H9 (cell line): ENCODE results near the gene SEMA3F. TPM values are rescaled to one million over a fixed set of nuclear protein-coding genes. Genes with fewer than 3 reads are reported as not detected.

ENCODE experiments used
- DNase-seq: peaks from one replicate; pipeline ENCODE4 v3.0.0-alpha.2; 2017
- H2AFZ ChIP-seq: one replicate; pipeline ENCODE4 v1.6.1; 2013; ENCODE audit warnings: mild to moderate bottlenecking, low read length, control low read depth, moderate library complexity
- H2AK5ac ChIP-seq: 2 replicates; pipeline ENCODE4 v1.6.1; 2013; ENCODE audit warnings: low read length, control low read depth, mixed read lengths; ENCODE audit not compliant: insufficient read length
- H2BK120ac ChIP-seq: one replicate; pipeline ENCODE4 v1.6.1; 2013; ENCODE audit warnings: low read depth, mild to moderate bottlenecking, low read length, control low read depth, inconsistent platforms; ENCODE audit not compliant: poor library complexity, severe bottlenecking
- H2BK12ac ChIP-seq: 2 replicates; pipeline ENCODE4 v1.6.1; 2013; ENCODE audit warnings: low read length, control low read depth, mixed read lengths, low read depth; ENCODE audit not compliant: insufficient read length
- H2BK15ac ChIP-seq: 2 replicates; pipeline ENCODE4 v1.6.1; 2013; ENCODE audit warnings: low read depth, low read length, control low read depth
- H2BK20ac ChIP-seq: one replicate; pipeline ENCODE4 v1.6.1; 2013; ENCODE audit warnings: low read depth, mild to moderate bottlenecking, low read length, control low read depth, inconsistent platforms; ENCODE audit not compliant: poor library complexity, severe bottlenecking
- H2BK5ac ChIP-seq: 2 replicates; pipeline ENCODE4 v1.6.1; 2013; ENCODE audit warnings: low read length, control low read depth, mixed read lengths; ENCODE audit not compliant: insufficient read length
- H3K14ac ChIP-seq: 2 replicates; pipeline ENCODE4 v1.6.1; 2013; ENCODE audit warnings: low read length, control low read depth; ENCODE audit not compliant: insufficient read depth
- H3K18ac ChIP-seq: 2 replicates; pipeline ENCODE4 v1.6.1; 2013; ENCODE audit warnings: low read depth, mild to moderate bottlenecking, mixed read lengths, low read length, control low read depth; ENCODE audit not compliant: insufficient read length
- H3K23ac ChIP-seq: 2 replicates; pipeline ENCODE4 v1.6.1; 2013; ENCODE audit warnings: low read length, control low read depth, mixed read lengths, low read depth; ENCODE audit not compliant: insufficient read length
- H3K23me2 ChIP-seq: 2 replicates; pipeline ENCODE4 v1.6.1; 2013; ENCODE audit warnings: low read depth, mild to moderate bottlenecking, mixed read lengths, low read length, control low read depth; ENCODE audit not compliant: insufficient read length, poor library complexity, severe bottlenecking
- H3K27ac ChIP-seq: 2 replicates; pipeline ENCODE4 v1.5.1; 2013; ENCODE audit warnings: low read length, control low read depth, mixed read lengths, low read depth; ENCODE audit not compliant: insufficient read length
- H3K27me3 ChIP-seq: 2 replicates; pipeline ENCODE4 v1.6.1; 2013; ENCODE audit warnings: low read length, control low read depth, inconsistent platforms; ENCODE audit not compliant: insufficient read depth
- H3K4ac ChIP-seq: 2 replicates; pipeline ENCODE4 v1.6.1; 2013; ENCODE audit warnings: low read depth, mild to moderate bottlenecking, control low read depth, inconsistent platforms, low read length, moderate library complexity
- H3K4me1 ChIP-seq: 2 replicates; pipeline ENCODE4 v1.6.1; 2013; ENCODE audit warnings: low read length, control low read depth, inconsistent platforms; ENCODE audit not compliant: insufficient read depth
- H3K4me2 ChIP-seq: 2 replicates; pipeline ENCODE4 v1.6.1; 2013; ENCODE audit warnings: low read length, control low read depth, mixed read lengths; ENCODE audit not compliant: insufficient read length, insufficient read depth
- H3K56ac ChIP-seq: 2 replicates; pipeline ENCODE4 v1.6.1; 2013; ENCODE audit warnings: low read depth, mild to moderate bottlenecking, mixed read lengths, low read length, control low read depth; ENCODE audit not compliant: insufficient read length
- H3K79me1 ChIP-seq: 2 replicates; pipeline ENCODE4 v1.6.1; 2013; ENCODE audit warnings: low read depth, mild to moderate bottlenecking, moderate library complexity, low read length, control low read depth, inconsistent platforms; ENCODE audit not compliant: insufficient read depth, poor library complexity, severe bottlenecking
- H3K79me2 ChIP-seq: 2 replicates; pipeline ENCODE4 v1.6.1; 2013; ENCODE audit warnings: low read length, control low read depth, inconsistent platforms; ENCODE audit not compliant: insufficient read depth
- H3K9ac ChIP-seq: 2 replicates; pipeline ENCODE4 v1.6.1; 2013; ENCODE audit warnings: low read length, control low read depth, mixed read lengths; ENCODE audit not compliant: insufficient read length; ENCODE audit errors: extremely low read depth
- H3K9me3 ChIP-seq: one replicate; pipeline ENCODE4 v1.6.1; 2013; ENCODE audit warnings: low read depth, low read length, inconsistent platforms; ENCODE audit not compliant: control insufficient read depth
- H3T11ph ChIP-seq: one replicate; pipeline ENCODE4 v1.6.1; 2013; ENCODE audit warnings: mild to moderate bottlenecking, low read length, control low read depth, inconsistent platforms
- H4K20me1 ChIP-seq: one replicate; pipeline ENCODE4 v1.6.1; 2013; ENCODE audit not compliant: control insufficient read depth, insufficient read length, insufficient read depth
- H4K5ac ChIP-seq: 2 replicates; pipeline ENCODE4 v1.6.1; 2013; ENCODE audit warnings: low read depth, mild to moderate bottlenecking, mixed read lengths, low read length, control low read depth; ENCODE audit not compliant: insufficient read length
- H4K8ac ChIP-seq: replicated peaks from 2 replicates; pipeline ENCODE4 v1.6.1; 2013; ENCODE audit warnings: low read length, control low read depth, mixed read lengths, low read depth; ENCODE audit not compliant: insufficient read length
- H4K91ac ChIP-seq: 2 replicates; pipeline ENCODE4 v1.6.1; 2013; ENCODE audit warnings: low read depth, mild to moderate bottlenecking, moderate library complexity, mixed read lengths, low read length, control low read depth; ENCODE audit not compliant: insufficient read length
- H3K27ac Mint-ChIP-seq, 3 experiments: 2 replicates in 2 of 3; 3 replicates in 1 of 3; pipeline ENCODE4 v1.8.0; 2020 to 2021; ENCODE audit warnings: mixed read lengths in 3 of 3, mild to moderate bottlenecking in 1 of 3, moderate library complexity in 1 of 3
- H3K27me3 Mint-ChIP-seq: 2 replicates; pipeline ENCODE4 v1.8.0; 2021; ENCODE audit warnings: low read depth, mild to moderate bottlenecking, moderate library complexity, mixed read lengths
- H3K36me3 Mint-ChIP-seq, 3 experiments: 2 replicates in 2 of 3; 3 replicates in 1 of 3; pipeline ENCODE4 v1.8.0; 2020 to 2021; ENCODE audit warnings: low read depth in 3 of 3, mixed read lengths in 3 of 3; ENCODE audit not compliant: insufficient read depth in 1 of 3
- H3K4me1 Mint-ChIP-seq, 2 experiments: 2 replicates each; pipeline ENCODE4 v1.8.0; 2020; ENCODE audit warnings: mixed read lengths in 2 of 2
- H3K4me3 Mint-ChIP-seq, 2 experiments: 2 replicates in 1 of 2; 3 replicates in 1 of 2; pipeline ENCODE4 v1.8.0; 2020 to 2021; ENCODE audit warnings: mild to moderate bottlenecking in 2 of 2, mixed read lengths in 2 of 2, moderate library complexity in 1 of 2
- H3K9me3 Mint-ChIP-seq, 2 experiments: 2 replicates in 1 of 2; 3 replicates in 1 of 2; pipeline ENCODE4 v1.8.0; 2020; ENCODE audit warnings: mild to moderate bottlenecking in 2 of 2, mixed read lengths in 2 of 2, moderate library complexity in 1 of 2
- WGBS: extraction: QIAGEN DNeasy Blood & Tissue Kit; methylation state at CpG from one replicate; pipeline ENCODE4 v1.1.7; 2013; ENCODE audit warnings: missing lambda C conversion rate, low lambda C conversion rate, mixed read lengths; ENCODE audit not compliant: insufficient read length; ENCODE audit errors: extremely low coverage; 5-methylcytosine and 5-hydroxymethylcytosine counted together
- total RNA-seq: library from RNA; stranded (reverse); gene quantifications from 2 replicates; pipeline ENCODE4 v1.2.1, GENCODE V29; 2021
- TF ChIP-seq, protein P1 (sequence below): fragments of 200-600 bp; sonication (generic); conservative IDR thresholded peaks from 3 replicates; pipeline ENCODE4 v1.8.0; 2021; ENCODE audit warnings: antibody characterized with exemption, mild to moderate bottlenecking

SEMA3F gene
- total RNA-seq, 1 experiment from 2014 or later, result 14.3 TPM

DNA sequence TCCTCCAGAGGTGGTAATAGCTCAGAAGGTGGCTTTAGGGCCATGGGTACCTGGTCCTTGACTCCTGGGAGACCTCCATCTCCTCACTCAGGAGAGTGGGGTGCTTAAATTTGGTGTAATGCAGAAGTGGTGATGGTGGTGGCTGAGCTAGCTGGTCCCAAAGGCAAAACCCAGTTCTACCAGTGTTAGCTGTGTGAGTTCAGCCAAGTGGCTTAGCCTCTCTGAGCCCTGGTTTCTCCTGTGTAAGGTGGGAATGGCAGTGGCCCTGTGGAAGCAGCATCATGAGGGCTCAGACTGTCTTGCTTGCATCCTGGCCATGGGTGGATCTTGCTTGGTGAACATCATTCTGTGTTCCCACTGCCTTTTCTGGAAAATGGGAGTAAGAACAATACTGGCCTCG, 9.4 kb downstream of the SEMA3F start:
- Mint-ChIP-seq H3K36me3 (peaks cover 16 to 36% (median 29%) of the 10 kb centered on the region in 3 experiments), H3K4me3 (no peak overlapping the region), H3K4me1 (peaks cover 30 to 44% of the 10 kb centered on the region in 2 experiments), H3K27me3 (no peaks in the 10 kb centered on the region; the same call in 1 of the 2 replicates), H3K9me3 (no peaks in the 10 kb centered on the region), H3K27ac (peak overlapping the region in 2 of 3 experiments; percentile 64 to 65; a peak in 4 of 7 replicates)
- H3K14ac ChIP-seq, result no peak overlapping the region; the same call in 1 of the 2 replicates
- no peaks in the 10 kb centered on the region for H3K9me3 ChIP-seq
- H3K23ac ChIP-seq, result no peak overlapping the region
- H4K91ac ChIP-seq, result no peak overlapping the region
- H3K4me2 ChIP-seq, result no peak overlapping the region
- H2BK15ac ChIP-seq, result no peak overlapping the region
- H3K56ac ChIP-seq, result no peak overlapping the region
- no peak overlapping the region for H3K4ac ChIP-seq
- no peaks in the 10 kb centered on the region for H3K23me2 ChIP-seq
- H3T11ph ChIP-seq, result no peak overlapping the region
- WGBS, result no CpG with 5 or more reads among the region's 1 CpG
- H2BK120ac ChIP-seq, result no peak overlapping the region
- no peak overlapping the region for H2AFZ ChIP-seq
- H4K5ac ChIP-seq, result no peak overlapping the region
- no peak overlapping the region for H2BK20ac ChIP-seq
- TF ChIP-seq, protein P1, sequence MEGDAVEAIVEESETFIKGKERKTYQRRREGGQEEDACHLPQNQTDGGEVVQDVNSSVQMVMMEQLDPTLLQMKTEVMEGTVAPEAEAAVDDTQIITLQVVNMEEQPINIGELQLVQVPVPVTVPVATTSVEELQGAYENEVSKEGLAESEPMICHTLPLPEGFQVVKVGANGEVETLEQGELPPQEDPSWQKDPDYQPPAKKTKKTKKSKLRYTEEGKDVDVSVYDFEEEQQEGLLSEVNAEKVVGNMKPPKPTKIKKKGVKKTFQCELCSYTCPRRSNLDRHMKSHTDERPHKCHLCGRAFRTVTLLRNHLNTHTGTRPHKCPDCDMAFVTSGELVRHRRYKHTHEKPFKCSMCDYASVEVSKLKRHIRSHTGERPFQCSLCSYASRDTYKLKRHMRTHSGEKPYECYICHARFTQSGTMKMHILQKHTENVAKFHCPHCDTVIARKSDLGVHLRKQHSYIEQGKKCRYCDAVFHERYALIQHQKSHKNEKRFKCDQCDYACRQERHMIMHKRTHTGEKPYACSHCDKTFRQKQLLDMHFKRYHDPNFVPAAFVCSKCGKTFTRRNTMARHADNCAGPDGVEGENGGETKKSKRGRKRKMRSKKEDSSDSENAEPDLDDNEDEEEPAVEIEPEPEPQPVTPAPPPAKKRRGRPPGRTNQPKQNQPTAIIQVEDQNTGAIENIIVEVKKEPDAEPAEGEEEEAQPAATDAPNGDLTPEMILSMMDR, result no peak
- H4K8ac ChIP-seq, result no peak overlapping the region
- no peaks in the 10 kb centered on the region for H4K20me1 ChIP-seq
- H2BK5ac ChIP-seq, result no peak overlapping the region
- no peak overlapping the region for H3K9ac ChIP-seq
- DNase-seq, result no peak
- H3K79me1 ChIP-seq, result no peaks in the 10 kb centered on the region
- H3K27me3 ChIP-seq, result no peaks in the 10 kb centered on the region
- H2AK5ac ChIP-seq, result no peak overlapping the region
- H3K4me1 ChIP-seq, result peaks cover 7% of the 10 kb centered on the region; the same call in 1 of the 2 replicates
- H3K27ac ChIP-seq, result no peak overlapping the region
- no peak overlapping the region for H2BK12ac ChIP-seq
- no peaks in the 10 kb centered on the region for H3K79me2 ChIP-seq
- no peak overlapping the region for H3K18ac ChIP-seq
